ENCODE data around the gene CMBL.
A peak's percentile ranks its signal among the peaks of the same experiment; 100 is the strongest.
"Not testable (repeated sequence)": the region's sequence is repeated elsewhere in the genome, so short reads cannot be mapped to it uniquely, and the experiment has no call there.

The CMBL gene

DNA sequence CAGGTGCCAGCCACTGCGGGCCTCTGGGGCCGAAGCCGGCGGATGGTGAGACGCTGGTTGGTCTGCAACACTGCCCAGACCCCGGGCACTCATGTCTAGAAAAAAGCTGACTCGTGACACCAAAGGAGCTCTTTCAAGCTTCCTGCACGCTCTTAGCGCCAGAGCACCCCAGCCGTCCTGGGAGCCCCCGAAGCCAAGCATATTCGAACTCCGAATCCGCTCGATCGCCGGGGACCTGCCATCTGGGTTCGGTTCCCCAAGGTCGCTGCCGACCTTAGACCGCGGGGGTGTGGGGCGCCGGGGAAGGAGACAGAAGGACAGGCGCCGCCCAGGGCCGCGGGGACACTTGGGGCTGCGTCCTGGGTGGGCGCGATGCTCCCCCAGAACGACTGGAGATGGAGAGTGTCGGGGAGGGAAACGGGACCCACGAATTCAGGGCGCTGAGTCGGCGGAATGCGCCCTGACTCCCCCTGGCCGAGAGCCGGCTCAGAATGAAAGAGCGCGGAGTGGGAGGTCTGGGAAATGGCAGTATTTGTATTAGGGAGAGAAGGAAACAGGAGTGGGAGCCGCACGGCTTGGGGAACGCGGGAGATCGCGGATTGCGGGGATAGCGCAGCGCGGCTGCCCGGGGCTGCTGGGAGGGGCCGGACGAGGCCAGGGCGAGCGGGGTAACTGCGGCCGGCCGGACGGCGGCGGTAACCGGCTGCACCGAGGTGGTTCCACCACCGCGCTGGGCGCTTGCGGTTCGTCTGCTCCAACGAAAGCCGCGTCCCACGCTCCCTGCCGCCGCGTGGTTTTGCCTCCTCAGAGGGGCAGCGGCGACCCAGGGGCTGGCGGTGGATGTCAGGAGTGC lies 25.7 kb upstream of the CMBL start:
- DNase-seq, result peak; percentile 70

GRCh38 chr5:10332301-10332700 lies 24.6 kb upstream of the CMBL start:
- peak; percentile 45 for DNase-seq

DNA sequence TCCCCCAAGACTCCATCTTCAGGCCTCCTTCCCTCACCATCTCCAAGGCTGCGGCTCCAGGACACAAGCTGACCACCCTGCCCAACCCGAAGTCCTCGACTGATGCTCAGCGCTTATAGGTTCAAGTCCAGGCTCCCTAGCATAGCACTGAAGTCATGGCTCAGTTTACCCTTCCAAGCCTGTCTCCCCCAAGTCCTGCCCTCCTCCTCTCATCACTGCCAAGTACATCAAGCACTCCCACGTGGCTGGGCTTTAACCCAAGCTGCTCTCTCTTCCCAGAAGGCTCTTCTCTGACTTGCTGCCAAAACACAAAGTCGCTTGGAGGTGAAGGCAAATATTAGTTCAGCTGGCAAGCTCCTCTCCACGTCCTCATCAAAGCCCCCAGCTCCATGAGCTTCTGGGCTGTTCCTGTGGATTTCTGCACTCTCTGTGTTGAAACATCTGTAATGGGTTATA lies 23.7 kb upstream of the CMBL start:
- peak; percentile 32 for DNase-seq

DNA sequence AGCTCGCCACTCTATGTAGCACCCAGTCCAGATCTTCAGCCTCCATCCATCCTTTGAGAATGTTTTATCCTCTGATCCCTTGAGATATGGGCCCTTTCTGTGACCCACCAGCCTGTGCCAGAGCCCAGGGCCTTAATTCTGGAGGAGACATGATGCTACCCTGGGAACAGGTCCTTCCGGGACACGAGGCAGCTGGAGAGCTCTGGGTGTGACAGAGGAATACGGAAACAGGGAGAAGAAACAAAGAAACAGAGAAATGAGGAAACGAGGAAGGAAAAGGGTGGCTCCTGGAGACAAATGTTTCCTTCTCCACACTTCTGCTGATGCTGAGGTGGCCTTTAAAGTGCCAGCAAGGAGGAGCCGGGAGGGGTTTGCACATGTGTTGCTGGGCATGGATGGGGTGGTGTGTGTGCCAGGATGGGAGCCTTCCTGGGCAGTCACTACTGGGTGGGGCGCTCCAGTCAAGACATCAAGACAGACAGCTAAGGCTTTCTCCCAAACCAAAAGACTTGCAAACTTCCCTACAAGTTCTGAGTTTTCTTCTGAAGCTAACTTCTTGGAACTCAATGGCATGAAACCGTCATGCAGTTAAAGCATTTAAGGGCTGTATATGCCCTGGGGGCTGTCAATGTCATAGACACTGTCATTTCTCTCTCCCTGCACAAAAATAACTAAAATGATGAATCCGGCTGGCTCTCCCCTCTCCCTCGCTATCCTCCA lies 23.0 kb upstream of the CMBL start:
- DNase-seq, result peak; percentile 43

GRCh38 chr5:10329820-10330481 lies 22.2 kb upstream of the CMBL start:
- DNase-seq, result no peak

- DNase-seq, result peak; percentile 3
Measured at GRCh38 chr5:10329446-10329819, 21.7 kb upstream of the CMBL start.

- DNase-seq, result peak; percentile 40
Measured at GRCh38 chr5:10328323-10328722, 20.6 kb upstream of the CMBL start.

DNA sequence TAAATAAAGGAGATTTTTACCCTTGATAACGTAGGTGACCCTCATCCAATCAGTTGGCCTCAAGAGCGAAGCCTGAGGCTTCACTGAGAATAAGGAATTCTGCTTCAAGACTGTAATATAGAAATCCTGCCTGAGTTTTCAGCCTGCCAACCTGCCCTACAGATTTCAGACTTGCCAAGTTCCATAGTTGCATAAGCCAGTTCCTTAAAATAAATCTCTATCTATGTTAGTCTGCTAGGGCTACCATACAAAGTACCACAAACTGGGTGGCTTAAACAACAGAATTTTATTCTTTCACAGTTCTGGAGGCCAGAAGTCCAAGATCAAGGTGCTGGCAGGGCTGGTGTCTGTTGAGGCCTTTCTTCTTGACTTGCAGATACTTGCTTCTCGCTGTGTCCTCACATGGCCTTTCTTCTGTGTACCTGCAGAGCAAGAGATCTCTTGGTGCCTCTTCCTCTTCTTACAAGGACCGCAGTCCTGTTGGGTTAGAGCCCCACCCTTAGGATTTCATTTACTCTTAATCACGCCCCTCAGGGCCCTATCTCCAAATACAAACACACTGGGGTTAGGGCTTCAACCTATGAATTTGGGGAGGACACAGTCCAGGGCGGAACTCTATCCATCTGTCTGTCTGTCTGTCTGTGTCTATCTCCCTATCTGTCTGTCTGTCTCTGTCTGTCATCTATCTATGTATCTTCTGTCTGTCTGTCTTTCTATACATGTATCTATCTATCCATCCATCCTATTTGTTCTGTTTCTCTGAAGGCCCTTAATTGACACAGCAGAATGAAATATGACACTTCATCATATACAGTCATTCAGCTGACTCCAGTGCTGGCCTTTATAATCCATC lies 17.0 kb upstream of the CMBL start:
- peak; percentile 33 for DNase-seq

- peak; percentile 30 for DNase-seq
Measured at GRCh38 chr5:10323588-10324488, 16.1 kb upstream of the CMBL start.

DNA sequence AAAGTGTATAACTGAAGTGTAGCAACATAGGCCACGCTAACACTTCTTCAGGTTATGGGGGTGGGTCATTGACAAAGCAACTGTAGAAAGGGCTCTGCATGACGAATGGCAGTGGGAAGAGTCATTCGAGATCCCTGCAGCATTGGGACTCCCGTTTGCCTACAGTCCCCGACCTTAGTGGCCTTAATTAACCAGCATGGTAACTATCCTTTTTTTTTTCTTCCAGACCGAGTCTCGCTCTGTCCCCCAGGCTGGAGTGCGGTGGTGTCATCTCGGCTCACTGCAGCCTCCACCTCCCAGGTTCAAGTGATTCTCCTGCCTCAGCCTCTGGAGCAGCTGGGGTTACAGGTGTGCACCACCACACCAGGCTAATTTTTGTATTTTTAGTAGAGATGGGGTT lies 14.2 kb upstream of the CMBL start:
- DNase-seq, result peak; percentile 28

GRCh38 chr5:10320793-10321192 lies 13.1 kb upstream of the CMBL start:
- no peak for DNase-seq

DNA sequence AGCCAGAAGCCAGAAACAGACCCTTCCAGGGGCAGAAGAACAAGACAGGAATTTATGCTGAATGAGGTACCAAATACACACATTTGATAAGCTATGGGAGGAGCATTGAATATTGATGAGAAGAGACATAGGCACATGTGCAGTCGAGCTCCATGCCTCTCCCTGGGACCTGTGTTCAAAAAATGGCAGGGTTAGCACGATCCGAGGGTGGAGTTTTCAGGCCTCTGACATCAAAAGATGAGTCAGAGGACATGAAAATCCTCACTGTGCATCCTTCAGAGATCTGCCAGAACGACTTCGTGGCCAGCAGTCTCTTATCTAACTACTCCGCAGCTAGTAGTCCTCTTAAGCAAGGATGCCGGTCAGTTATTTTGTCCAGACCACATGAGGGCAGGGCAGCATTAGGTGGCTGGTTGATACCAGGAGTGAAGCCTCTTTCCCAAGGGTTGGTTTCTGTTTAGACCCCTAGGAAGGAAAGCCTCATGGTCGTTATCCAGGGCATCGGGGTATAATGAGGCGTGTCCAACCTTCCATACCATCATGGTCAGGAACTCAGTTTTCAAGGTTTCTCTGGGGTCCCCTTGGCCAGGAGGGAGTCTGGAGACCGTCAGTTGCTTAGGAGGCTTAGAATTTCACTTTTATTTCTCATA lies 11.6 kb upstream of the CMBL start:
- peak; percentile 69 for DNase-seq

- no peak for DNase-seq
Measured at GRCh38 chr5:10317825-10318682, 10.4 kb upstream of the CMBL start.

- DNase-seq, result no peak
Measured at GRCh38 chr5:10315824-10316509, 8.3 kb upstream of the CMBL start.

GRCh38 chr5:10315201-10315600 lies 7.5 kb upstream of the CMBL start:
- no peak for DNase-seq

DNA sequence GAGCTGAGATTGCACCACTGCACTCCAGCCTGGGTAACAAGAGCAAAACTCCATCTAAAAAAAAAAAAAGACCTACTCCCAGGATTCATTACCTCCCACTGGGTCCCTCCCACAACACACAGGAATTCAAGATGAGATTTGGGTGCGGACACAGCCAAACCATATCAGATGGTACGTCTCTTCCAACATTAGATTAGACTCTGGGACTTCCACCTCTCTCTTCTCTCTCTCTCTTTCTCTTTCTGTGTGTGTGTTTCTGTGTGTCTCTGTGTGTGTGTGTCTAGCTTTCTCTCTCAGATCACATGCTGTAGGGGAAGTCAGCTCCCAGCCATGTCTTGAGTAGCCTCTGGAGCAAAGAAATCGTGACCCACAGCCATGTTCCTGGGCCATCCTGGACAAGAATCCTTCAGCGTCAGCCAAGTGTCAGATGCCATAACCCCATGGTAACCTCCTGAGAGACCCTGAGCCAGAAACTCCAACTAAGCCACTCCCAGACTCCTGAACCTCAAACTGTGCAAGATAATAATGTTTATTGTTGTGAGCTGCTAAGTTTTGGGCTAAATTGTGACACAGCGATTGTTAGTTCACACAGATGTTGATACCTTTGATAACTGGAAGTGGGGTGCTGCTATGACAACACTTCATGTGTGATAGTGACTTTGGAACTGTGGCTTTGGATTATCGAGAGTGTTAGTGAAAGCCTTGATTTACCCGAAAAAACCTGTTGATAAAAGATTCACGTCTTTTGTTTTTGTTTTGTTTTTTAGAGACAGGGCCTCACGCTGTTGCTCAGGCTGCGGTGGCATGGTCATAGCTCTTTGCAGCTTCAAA lies 4.1 kb upstream of the CMBL start:
- DNase-seq, result no peak

DNA sequence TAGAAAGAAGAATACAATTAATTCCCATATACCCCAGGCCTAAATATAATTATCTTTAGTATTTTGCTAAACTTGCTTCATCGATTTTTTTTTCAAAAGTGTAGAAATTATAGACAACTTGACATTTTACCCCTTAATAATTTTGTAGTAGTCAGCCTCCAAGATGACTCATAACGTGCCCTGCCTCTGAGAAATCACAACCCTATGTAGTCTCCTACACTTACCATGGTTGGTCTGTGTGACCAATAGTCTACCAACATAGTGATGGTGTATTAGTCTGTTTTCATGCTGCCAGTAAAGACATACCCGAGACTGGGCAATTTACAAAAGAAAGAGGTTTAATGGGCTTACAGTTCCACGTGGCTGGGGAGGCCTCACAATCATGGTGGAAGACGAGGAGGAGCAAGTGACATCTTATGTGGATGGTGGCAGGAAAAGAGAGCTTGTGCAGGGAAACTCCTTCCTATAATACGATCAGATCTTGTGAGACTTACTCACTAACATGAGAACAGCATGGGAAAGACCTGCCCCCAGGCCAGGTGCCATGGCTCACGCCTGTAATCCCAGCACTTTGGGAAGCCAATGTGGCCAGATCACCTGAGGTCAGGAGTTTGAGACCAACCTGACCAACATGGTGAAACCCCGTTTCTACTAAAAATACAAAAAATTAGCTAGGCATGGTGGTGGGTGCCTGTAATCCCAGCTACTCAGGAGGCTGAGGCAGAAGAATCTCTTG lies 3.3 kb upstream of the CMBL start:
- DNase-seq, result not testable (repeated sequence)

Measured in islet precursor cell (in vitro differentiated cells).